GM12875 (cell line): ENCODE results near the gene KYAT1.
A peak's percentile ranks its signal among the peaks of the same experiment; 100 is the strongest.

Experiments used
- H3K4me3 ChIP-seq: one replicate; pipeline ENCODE4 v1.5.1; 2011; ENCODE audit warnings: low read depth, low read length, control low read depth
- CTCF ChIP-seq: IDR thresholded peaks from 2 replicates; pipeline ENCODE4 v1.5.1; 2011; ENCODE audit warnings: low read depth, mild to moderate bottlenecking, control low read depth, inconsistent platforms, low read length, moderate library complexity, borderline replicate concordance; ENCODE audit not compliant: insufficient read depth

Gene KYAT1

GRCh38 chr9:128901822-128902221, 20.1 kb upstream of the KYAT1 start:
- peak overlapping the region; percentile 11 for H3K4me3 ChIP-seq
- no peak for TF ChIP-seq CTCF

DNA sequence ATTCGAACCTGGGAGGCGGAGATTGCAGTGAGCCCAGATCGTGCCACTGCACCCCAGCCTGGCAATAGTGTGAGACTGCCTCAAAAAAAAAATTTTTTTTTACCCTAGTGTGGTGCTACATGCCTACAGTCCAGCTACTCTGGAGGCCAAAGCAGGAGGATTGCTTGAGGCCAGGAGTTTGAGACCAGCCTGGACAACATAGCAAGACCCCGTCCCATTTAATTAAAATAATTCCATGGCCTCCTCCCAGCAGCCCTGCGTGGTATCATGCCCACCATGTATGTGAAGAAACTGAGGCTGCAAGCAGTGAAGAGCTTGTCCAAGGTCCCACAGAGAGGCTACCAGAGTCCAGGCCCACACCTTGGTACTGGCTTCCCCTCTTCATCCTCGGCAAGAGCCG, 19.6 kb upstream of the KYAT1 start:
- H3K4me3 ChIP-seq, result no peak overlapping the region
- TF ChIP-seq CTCF, result no peak

DNA sequence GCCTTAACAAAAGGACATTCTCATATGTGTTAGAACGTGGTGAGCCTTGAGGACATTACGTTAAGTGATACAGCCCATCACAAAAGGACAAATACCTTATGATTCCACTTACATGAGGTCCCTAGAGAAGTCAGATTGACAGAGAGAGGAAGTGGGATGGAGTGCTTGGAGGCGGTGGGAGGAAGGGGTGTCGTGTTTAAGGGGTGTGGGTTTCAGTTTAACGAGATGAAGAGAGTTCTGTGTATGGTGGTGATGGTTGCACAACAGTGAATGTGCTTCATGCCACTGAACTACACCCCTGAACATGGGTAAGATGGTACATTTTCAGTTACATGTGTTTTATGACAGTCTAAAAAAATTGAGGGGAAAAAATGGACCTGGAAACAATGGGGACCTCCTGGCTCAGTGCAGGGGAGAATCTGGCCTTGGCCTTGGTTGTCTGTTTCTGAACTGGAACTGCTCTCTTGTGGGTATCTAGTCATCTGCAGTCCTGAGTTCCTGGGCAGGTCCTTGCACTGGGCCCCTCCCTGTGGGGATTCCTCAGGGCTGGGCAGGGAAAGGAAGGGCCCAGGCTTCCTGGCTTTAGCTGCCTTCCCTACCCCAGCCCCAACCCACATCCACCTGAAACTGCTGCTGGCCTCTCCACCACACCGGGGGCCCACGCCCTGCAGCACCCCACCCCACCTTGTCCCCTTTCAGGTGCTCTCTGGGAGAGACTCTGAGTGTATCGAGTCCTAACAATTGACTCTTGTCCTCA, 18.0 kb upstream of the KYAT1 start:
- no peak for TF ChIP-seq CTCF
- no peak overlapping the region for H3K4me3 ChIP-seq

DNA sequence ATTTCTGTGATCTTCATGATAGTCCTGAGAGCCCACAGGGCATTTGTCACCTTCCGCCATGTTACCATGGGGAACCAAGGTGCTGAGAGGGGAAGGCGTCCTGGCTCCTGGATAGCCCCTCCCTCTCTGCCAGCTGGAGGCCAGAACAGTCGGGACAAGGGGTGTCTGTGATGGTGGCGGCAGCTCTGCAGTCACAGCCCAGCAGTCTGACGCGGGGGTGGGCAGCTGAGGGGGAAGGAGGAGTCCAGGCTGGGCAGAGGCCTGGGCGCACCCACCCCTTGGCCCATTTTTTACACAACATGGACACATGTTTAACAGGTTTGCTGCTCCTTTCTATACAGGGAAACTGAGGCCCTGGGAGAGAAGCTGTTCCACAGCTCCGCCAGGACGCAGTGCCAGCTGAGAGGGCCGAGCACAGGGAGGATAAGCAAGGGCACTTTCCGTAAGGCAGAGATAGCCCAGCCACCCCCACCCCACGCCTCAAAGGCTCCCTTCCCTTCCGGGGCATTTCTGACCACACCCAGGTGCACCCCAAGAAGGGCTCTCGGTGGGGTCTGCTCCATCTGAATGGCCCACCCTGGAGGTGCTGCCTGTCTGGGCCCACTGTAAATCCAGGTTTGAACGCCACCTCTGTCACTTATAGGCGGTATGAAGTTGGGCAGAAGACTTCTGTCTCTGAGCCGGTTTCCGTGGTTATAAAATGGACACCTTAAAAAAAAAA, 17.3 kb upstream of the KYAT1 start:
- no peak for TF ChIP-seq CTCF
- H3K4me3 ChIP-seq, result no peak overlapping the region

DNA sequence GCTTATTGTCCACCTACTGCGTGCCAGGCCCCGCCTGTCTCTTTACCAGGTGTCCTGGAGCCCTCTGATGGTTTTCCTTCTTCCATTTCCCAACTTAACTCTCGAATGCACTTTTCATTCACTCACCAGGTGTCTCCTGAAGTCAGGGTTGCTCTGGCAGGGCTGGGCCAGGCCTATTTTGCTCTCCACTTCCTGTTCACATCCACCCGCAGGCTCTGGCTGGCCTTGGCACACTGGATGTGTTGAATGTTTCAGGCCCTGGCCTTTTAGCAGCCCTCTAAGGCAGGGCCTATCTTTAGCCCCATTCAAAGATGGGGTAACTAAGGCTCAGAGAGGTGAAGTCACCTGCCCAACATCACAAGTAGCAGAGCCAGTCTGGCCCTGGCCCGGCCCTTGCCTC, 16.6 kb upstream of the KYAT1 start:
- H3K4me3 ChIP-seq, result no peak overlapping the region
- TF ChIP-seq CTCF, result no peak

- TF ChIP-seq CTCF, result no peak
- no peak overlapping the region for H3K4me3 ChIP-seq
Measured at GRCh38 chr9:128895556-128895955, 13.8 kb upstream of the KYAT1 start.

- no peak for TF ChIP-seq CTCF
- H3K4me3 ChIP-seq, result no peak overlapping the region
Measured at GRCh38 chr9:128894764-128895163, 13.0 kb upstream of the KYAT1 start.
